HG02763 (cell line): ENCODE data around the gene ETV7.

Experiments
- ATAC-seq: cut with Tn5 transposase; IDR thresholded peaks from one replicate; pipeline ENCODE4 v1.9.1; 2021; ENCODE audit warnings: mild to moderate bottlenecking, moderate library complexity; ENCODE audit not compliant: unreplicated experiment

The ETV7 gene

GRCh38 chr6:36326356-36326995 lies 61.0 kb downstream of the ETV7 start:
- ATAC-seq: no peak

GRCh38 chr6:36324715-36325114 lies 62.8 kb downstream of the ETV7 start:
- no peak for ATAC-seq

GRCh38 chr6:36324191-36324590 lies 63.3 kb downstream of the ETV7 start:
- ATAC-seq: no peak

GRCh38 chr6:36323062-36323461 lies 64.4 kb downstream of the ETV7 start:
- no peak for ATAC-seq

GRCh38 chr6:36322591-36322990 lies 64.9 kb downstream of the ETV7 start:
- ATAC-seq: no peak

GRCh38 chr6:36320475-36320874 lies 67.0 kb downstream of the ETV7 start:
- no peak for ATAC-seq

GRCh38 chr6:36319821-36320220 lies 67.6 kb downstream of the ETV7 start:
- no peak for ATAC-seq

GRCh38 chr6:36319436-36319762 lies 68.1 kb downstream of the ETV7 start:
- no peak for ATAC-seq

- no peak for ATAC-seq
Measured at GRCh38 chr6:36318690-36319435, 68.6 kb downstream of the ETV7 start.

- ATAC-seq: no peak
Measured at GRCh38 chr6:36317623-36318022, 69.8 kb downstream of the ETV7 start.
